Thyroid gland (tissue), 4 donors: Measurements from ENCODE around the gene ZNF575.

Experiments
- CTCF ChIP-seq, 6 experiments: fragments of 200-600 bp in 3 of 6; fragments of 450-650 bp in 3 of 6; sonication (generic) in 3 of 6; IDR thresholded peaks; one replicate each; pipeline ENCODE4 v1.5.1; 2016 to 2019; ENCODE audit warnings: antibody characterized with exemption in 6 of 6, mild to moderate bottlenecking in 2 of 6, inconsistent platforms in 1 of 6, moderate library complexity in 1 of 6
- POLR2A ChIP-seq, 2 donors: fragments of 450-650 bp; IDR thresholded peaks; one replicate each; pipeline ENCODE4 v1.6.1; 2017; ENCODE audit warnings: antibody characterized with exemption in 2 of 2, mild to moderate bottlenecking in 2 of 2, moderate library complexity in 1 of 2

- TF ChIP-seq CTCF (IDR thresholded peaks at IDR 0.05) (no peak), POLR2A (IDR thresholded peaks at IDR 0.05) (no peak)
Observed at GRCh38 chr19:43496960-43497359, 36.0 kb upstream of the ZNF575 start.
